Psoas muscle (tissue), 8 donors: ENCODE data around the gene S100B. TPM values are rescaled to one million over a fixed set of nuclear protein-coding genes. Genes with fewer than 3 reads are reported as not detected.

Experiments
- ATAC-seq, 4 donors: fragments of 200-7000 bp; cut with Tn5 transposase; one replicate each; pipeline ENCODE4 v1.9.1; 2020; ENCODE audit warnings: moderate library complexity in 3 of 4, mild to moderate bottlenecking in 2 of 4
- DNase-seq, 2 donors: peaks; one replicate each; pipeline ENCODE4 v3.0.0-alpha.2; 2020
- H3K27ac ChIP-seq: fragments of 200-600 bp; one replicate; pipeline ENCODE4 v1.8.0; 2022
- H3K27me3 ChIP-seq, 3 donors: fragments of 200-600 bp in 1 of 3; one replicate each; pipeline versions ENCODE4 v1.6.1 to v1.8.0; 2013 to 2022; ENCODE audit warnings: low read length in 2 of 3, mild to moderate bottlenecking in 2 of 3, moderate library complexity in 1 of 3; ENCODE audit not compliant: insufficient read depth in 3 of 3
- H3K36me3 ChIP-seq, 2 donors: fragments of 200-600 bp in 1 of 2; one replicate each; pipeline versions ENCODE4 v1.6.1 to v1.8.0; 2013 to 2022; ENCODE audit warnings: low read depth in 1 of 2, mild to moderate bottlenecking in 1 of 2, moderate library complexity in 1 of 2; ENCODE audit not compliant: insufficient read depth in 1 of 2
- H3K4me1 ChIP-seq: fragments of 200-600 bp; one replicate; pipeline ENCODE4 v1.8.0; 2022
- H3K4me3 ChIP-seq: fragments of 200-600 bp; one replicate; pipeline ENCODE4 v1.8.0; 2022; ENCODE audit warnings: mild to moderate bottlenecking
- H3K9me3 ChIP-seq: fragments of 200-600 bp; one replicate; pipeline ENCODE4 v1.8.0; 2022
- WGBS, 3 donors: extraction: QIAGEN DNeasy Blood & Tissue Kit; methylation state at CpG; one replicate each; pipeline versions ENCODE4 v1.1.6 to v1.1.7; 2013; 5-methylcytosine and 5-hydroxymethylcytosine counted together
- intact Hi-C, 2 donors: fragments of 100-400 bp; cut with DNase I; formaldehyde crosslinking; loops; one replicate each; pipeline versions ENCODE4 v1.11.0 to v1.14.2; 2022
- polyA plus RNA-seq, 3 donors: library from polyadenylated mRNA; stranded (reverse); fragments of 200-250 nt; gene quantifications; one replicate each; pipeline ENCODE4 v1.2.3, GENCODE V29; 2013
- total RNA-seq, 4 donors: library from RNA; stranded (reverse); fragmentation: NEBNext Ultra II Directional in 2 of 4; extraction: Animal tissue kit (Norgen Biotek cat#: 25700) in 2 of 4; gene quantifications; one replicate each; pipeline versions ENCODE4 v1.2.1 to v1.2.4, GENCODE V29; 2021 to 2023
- TF ChIP-seq, protein P1 (sequence below): fragments of 200-600 bp; IDR thresholded peaks from one replicate; pipeline ENCODE4 v1.8.0; 2022; ENCODE audit warnings: antibody characterized with exemption
- donor health status: healthy with polysubstance abuse.
- donor health status: DM: no; HTN: no; CAD: no; lungs with moderate emphysema.
- donor health status: Bipolar disorder and iron deficiency.
- donor health status: healthy.
- donor health status: DM: yes; HTN: yes; CAD: no.
- donor health status: DM: no; HTN: no; CAD: no.
- donor health status: DM: no; HTN: no; CAD: no.
- donor health status: DM: yes; HTN: yes; CAD: no.

S100B gene
- total and polyA plus RNA-seq, 7 donors = 0.52 to 2.0 (median 1.1) TPM

DNA sequence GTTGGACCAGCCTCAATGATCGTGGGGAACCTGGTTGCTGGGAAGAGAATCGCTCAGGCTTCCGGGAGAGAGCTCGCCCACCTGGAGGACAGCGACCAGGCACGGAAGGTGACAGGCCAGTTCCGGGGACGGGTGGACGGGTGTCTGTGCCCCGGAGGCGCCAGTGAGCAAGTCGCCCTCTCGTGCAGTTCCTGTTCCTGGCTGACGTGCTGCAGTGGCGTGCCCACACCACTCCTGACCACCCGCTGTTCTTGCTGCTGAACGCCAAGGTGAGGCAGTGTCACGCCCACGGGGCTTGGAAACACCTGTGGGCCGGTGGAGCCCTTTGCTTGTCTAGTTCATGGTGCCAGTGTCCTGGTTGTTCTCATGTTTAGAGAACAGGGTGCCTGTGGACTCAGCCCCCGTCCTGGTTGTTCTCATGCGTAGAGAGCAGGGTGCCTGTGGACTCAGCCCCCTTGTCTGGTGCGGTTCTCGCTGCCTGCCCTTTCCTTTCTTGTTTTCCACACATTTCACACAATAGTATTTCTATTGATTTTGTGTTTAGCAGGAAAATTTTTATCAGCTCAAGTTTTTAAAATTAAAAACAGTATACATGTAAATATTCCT lies 53.1 kb downstream of the S100B start:
- TF ChIP-seq, protein P1, sequence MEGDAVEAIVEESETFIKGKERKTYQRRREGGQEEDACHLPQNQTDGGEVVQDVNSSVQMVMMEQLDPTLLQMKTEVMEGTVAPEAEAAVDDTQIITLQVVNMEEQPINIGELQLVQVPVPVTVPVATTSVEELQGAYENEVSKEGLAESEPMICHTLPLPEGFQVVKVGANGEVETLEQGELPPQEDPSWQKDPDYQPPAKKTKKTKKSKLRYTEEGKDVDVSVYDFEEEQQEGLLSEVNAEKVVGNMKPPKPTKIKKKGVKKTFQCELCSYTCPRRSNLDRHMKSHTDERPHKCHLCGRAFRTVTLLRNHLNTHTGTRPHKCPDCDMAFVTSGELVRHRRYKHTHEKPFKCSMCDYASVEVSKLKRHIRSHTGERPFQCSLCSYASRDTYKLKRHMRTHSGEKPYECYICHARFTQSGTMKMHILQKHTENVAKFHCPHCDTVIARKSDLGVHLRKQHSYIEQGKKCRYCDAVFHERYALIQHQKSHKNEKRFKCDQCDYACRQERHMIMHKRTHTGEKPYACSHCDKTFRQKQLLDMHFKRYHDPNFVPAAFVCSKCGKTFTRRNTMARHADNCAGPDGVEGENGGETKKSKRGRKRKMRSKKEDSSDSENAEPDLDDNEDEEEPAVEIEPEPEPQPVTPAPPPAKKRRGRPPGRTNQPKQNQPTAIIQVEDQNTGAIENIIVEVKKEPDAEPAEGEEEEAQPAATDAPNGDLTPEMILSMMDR = no peak
- DNase-seq = peak in 1 of 2 donors; percentile 53
- Histone ChIP-seq H3K27me3 (no peaks in the 10 kb centered on the region), H3K4me1 (no peaks in the 10 kb centered on the region), H3K9me3 (no peaks in the 10 kb centered on the region), H3K4me3 (no peak overlapping the region), H3K27ac (no peak overlapping the region), H3K36me3 (peaks cover 5 to 100% of the 10 kb centered on the region in 2 donors)
- peak in 1 of 4 donors; percentile 34 for ATAC-seq
- 87 to 91% (median 88%) methylated on average over 24 of the region's 24 CpGs for WGBS, 3 donors
- intact Hi-C loops = no loop called here

DNA sequence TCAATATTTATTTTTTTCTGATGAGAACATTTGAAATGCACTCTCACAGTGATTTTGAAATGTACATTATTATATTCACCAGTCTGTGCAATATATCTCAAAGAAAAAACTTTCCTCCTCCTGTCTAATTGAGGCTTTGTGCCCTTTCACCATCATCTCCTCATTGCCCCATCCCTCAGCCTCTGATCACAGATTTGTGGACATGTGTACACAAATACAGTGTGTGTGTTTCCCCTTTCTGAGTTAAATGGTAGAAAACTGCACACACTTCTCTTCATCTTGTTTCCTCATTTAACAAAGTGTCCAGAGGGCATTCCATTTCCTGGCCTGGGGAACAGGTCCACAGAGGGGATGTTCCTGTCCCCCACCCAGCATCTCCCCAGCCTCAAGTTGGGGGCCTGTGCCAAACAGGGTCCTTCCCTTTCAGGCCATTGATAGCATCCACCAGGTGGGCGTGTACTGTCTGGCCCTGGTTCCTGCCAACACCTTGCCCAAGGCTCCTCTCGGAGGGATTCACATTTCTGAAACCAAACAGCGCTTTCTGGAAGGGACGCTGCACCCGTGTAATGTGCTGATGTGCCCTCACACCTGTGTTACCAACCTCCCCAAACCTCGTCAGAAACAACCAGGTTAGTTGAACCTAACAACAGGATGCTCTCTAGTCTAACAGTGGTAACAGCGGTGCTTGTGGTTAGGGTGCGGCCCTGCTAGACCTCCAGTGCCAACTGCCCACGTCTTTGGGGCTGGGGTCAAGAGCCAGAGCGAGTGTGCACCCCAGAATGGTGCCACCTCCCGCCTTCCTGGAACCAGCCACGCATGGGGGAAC lies 54.6 kb downstream of the S100B start:
- TF ChIP-seq, protein P1 = no peak
- no peak for DNase-seq
- WGBS, 3 donors = 86 to 95% (median 93%) methylated on average over 12 of the region's 12 CpGs
- Histone ChIP-seq H3K4me1 (no peaks in the 10 kb centered on the region), H3K9me3 (no peaks in the 10 kb centered on the region), H3K36me3 (peaks cover 10 to 100% of the 10 kb centered on the region in 2 donors), H3K27ac (no peak overlapping the region), H3K4me3 (no peak overlapping the region), H3K27me3 (no peaks in the 10 kb centered on the region)
- intact Hi-C loops = no loop called here
- ATAC-seq = no peak

DNA sequence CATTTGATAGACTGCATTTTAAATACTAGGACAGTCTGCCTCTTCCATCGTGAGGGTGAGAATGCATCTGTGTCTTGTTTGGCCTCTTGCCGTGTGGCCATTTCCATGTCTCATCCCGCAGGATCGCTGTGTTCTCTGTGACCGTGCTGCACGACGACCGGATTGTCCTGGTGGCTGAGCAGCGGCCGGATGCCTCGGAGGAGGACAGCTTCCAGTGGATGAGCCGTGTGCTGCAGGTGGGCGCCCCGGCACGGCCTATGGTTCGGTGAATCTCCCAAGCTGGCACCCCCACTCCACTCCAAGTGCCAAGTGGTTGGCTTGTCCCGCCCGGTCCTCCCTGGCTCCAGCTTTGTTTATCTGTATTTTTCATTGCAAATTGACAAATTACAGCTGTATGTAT lies 55.2 kb downstream of the S100B start:
- H3K27ac ChIP-seq = no peak overlapping the region
- no peaks in the 10 kb centered on the region for H3K27me3 ChIP-seq
- TF ChIP-seq, protein P1 = no peak
- WGBS, 3 donors = 84 to 91% (median 90%) methylated on average over 18 of the region's 18 CpGs
- intact Hi-C loops = no loop called here
- H3K9me3 ChIP-seq = no peaks in the 10 kb centered on the region
- H3K4me3 ChIP-seq = no peak overlapping the region
- no peak for DNase-seq
- H3K4me1 ChIP-seq = no peaks in the 10 kb centered on the region
- ATAC-seq = no peak
- peaks cover 13 to 100% of the 10 kb centered on the region in 2 donors for H3K36me3 ChIP-seq

Other genes with a start within 250 kb of the S100B start
- gene DIP2A, start 146.2 kb downstream of the S100B start, total RNA-seq = 10 to 100 TPM in 3 of 4 donors, 1 to 10 TPM in 1; 8.9 to 12.2 (median 11.7) TPM
- 10 to 100 TPM in 1 of 3 donors, 1 to 10 TPM in 2; 7.3 to 11.0 (median 9.2) TPM for gene DIP2A, start 146.2 kb downstream of the S100B start, polyA plus RNA-seq
- 10 to 100 TPM; 15.4 to 33.6 (median 25.0) TPM for gene PRMT2, start 30.6 kb upstream of the S100B start, total RNA-seq
- gene PRMT2, start 30.6 kb upstream of the S100B start, polyA plus RNA-seq = 10 to 100 TPM; 19.4 to 41.5 (median 29.8) TPM